Esophagus muscularis mucosa (tissue), 4 donors: Measurements from ENCODE around the gene RUNX3. TPM values are rescaled to one million over a fixed set of nuclear protein-coding genes. Genes with fewer than 3 reads are reported as not detected.

Experiments used
- DNase-seq: peaks from one replicate; pipeline ENCODE4 v3.0.0-alpha.2; 2017; ENCODE audit errors: extremely low spot score
- H3K27ac ChIP-seq, 4 donors: fragments of 200-600 bp; sonication (generic); replicated peaks in 1 of 4; 1 replicate in 3 of 4; 2 replicates in 1 of 4; pipeline ENCODE4 v1.5.1; 2016 to 2019; ENCODE audit warnings: mild to moderate bottlenecking in 1 of 4
- H3K27me3 ChIP-seq, 4 donors: fragments of 200-600 bp; sonication (generic); one replicate each; pipeline versions ENCODE4 v1.5.1 to v1.6.0; 2016 to 2019
- H3K36me3 ChIP-seq, 4 donors: fragments of 200-600 bp; sonication (generic); one replicate each; pipeline ENCODE4 v1.5.1; 2016 to 2019
- H3K4me1 ChIP-seq, 4 donors: fragments of 200-600 bp; sonication (generic); one replicate each; pipeline ENCODE4 v1.5.1; 2016 to 2019
- H3K4me3 ChIP-seq, 4 donors: fragments of 200-600 bp; sonication (generic); 1 replicate in 2 of 4; 2 replicates in 2 of 4; pipeline ENCODE4 v1.5.1; 2016 to 2019; ENCODE audit warnings: mild to moderate bottlenecking in 4 of 4, moderate library complexity in 1 of 4
- H3K9me3 ChIP-seq, 4 donors: fragments of 200-600 bp; sonication (generic); 1 replicate in 3 of 4; 2 replicates in 1 of 4; pipeline ENCODE4 v1.5.1; 2016 to 2019
- EP300 ChIP-seq: sonication (generic); formaldehyde crosslinking; IDR thresholded peaks from one replicate; pipeline ENCODE4 v1.6.1; 2017; ENCODE audit warnings: antibody characterized with exemption
- POLR2A ChIP-seq: fragments of 450-650 bp; IDR thresholded peaks from one replicate; pipeline ENCODE4 v1.6.1; 2017; ENCODE audit warnings: antibody characterized with exemption, moderate library complexity, mild to moderate bottlenecking, low read depth
- POLR2AphosphoS5 ChIP-seq, 2 donors: sonication (generic); formaldehyde crosslinking; IDR thresholded peaks; one replicate each; pipeline ENCODE4 v1.6.1; 2017; ENCODE audit warnings: antibody characterized with exemption in 2 of 2
- WGBS: methylation state at CpG from one replicate; pipeline ENCODE4 v1.1.5; 2018; 5-methylcytosine and 5-hydroxymethylcytosine counted together
- intact Hi-C: fragments of 100-400 bp; cut with DNase I; formaldehyde crosslinking; loops from one replicate; pipeline ENCODE4 v1.15.1; 2023
- total RNA-seq, 4 donors: library from RNA; depleted of rRNA; stranded (reverse); fragments of >200 nt; gene quantifications; one replicate each; pipeline versions ENCODE4 v1.1.0 to v1.2.1, GENCODE V29; 2016
- TF ChIP-seq, protein P1 (sequence below), 3 experiments: fragments of 200-600 bp in 2 of 3; fragments of 450-650 bp in 1 of 3; sonication (generic) in 2 of 3; IDR thresholded peaks; one replicate each; pipeline ENCODE4 v1.5.1; 2017 to 2019; ENCODE audit warnings: antibody characterized with exemption in 3 of 3, mild to moderate bottlenecking in 2 of 3, moderate library complexity in 1 of 3

RUNX3 gene
- total RNA-seq, 4 donors from 2014 or later: 0.91 to 4.4 (median 2.3) TPM

DNA sequence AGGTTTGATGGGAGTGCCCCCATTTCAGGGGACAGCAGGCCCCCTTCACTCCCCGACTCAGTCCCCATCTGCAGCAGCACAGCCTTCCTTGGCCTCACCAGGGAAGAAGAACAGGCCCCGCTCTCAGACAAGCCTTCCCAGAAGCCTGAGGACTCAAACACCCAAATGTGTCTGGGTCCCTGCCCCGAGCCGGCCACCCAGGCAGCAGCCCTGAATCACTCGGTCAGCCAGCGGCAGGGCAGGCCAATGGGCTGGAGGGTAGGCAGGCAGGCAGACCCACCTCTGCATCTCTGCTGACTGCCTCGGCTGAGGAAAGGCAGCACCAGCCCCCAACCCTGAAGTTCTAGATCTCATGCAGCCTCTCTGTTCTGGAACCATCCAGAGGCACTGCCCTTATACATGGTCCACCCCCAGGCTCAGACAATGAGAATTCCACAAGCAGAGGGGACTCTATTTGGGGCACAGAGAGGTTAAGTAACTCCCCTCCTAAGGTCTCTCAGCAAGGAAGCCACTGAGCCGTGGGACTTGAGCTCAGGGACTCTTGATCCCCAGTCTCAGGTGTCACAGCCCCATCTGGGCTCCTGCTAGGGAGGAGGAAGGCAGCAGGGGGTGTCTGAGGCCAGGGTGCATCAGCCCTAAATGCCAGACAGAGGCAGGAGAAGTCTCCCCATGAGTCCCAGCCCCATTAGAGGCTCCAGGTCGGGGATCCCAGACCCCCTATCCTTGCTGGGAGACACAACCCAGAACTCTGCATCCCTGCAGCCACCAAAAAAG is 33.2 kb upstream of the RUNX3 start:
- no peak for TF ChIP-seq POLR2AphosphoS5 (IDR thresholded peaks at IDR 0.05)
- TF ChIP-seq, protein P1, sequence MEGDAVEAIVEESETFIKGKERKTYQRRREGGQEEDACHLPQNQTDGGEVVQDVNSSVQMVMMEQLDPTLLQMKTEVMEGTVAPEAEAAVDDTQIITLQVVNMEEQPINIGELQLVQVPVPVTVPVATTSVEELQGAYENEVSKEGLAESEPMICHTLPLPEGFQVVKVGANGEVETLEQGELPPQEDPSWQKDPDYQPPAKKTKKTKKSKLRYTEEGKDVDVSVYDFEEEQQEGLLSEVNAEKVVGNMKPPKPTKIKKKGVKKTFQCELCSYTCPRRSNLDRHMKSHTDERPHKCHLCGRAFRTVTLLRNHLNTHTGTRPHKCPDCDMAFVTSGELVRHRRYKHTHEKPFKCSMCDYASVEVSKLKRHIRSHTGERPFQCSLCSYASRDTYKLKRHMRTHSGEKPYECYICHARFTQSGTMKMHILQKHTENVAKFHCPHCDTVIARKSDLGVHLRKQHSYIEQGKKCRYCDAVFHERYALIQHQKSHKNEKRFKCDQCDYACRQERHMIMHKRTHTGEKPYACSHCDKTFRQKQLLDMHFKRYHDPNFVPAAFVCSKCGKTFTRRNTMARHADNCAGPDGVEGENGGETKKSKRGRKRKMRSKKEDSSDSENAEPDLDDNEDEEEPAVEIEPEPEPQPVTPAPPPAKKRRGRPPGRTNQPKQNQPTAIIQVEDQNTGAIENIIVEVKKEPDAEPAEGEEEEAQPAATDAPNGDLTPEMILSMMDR (IDR thresholded peaks at IDR 0.05): no peak
- no peak for TF ChIP-seq EP300
- no peak for TF ChIP-seq POLR2A
- 69% methylated on average over 2 of the region's 9 CpGs for WGBS
- Histone ChIP-seq H3K36me3 (no peaks in the 10 kb centered on the region), H3K4me3 (no peak overlapping the region), H3K4me1 (no peaks in the 10 kb centered on the region), H3K9me3 (no peaks in the 10 kb centered on the region), H3K27ac (no peak overlapping the region), H3K27me3 (peaks cover 0 to 60% (median 1%) of the 10 kb centered on the region in 4 donors)
- intact Hi-C loops: no loop called here
- DNase-seq: no peak

DNA sequence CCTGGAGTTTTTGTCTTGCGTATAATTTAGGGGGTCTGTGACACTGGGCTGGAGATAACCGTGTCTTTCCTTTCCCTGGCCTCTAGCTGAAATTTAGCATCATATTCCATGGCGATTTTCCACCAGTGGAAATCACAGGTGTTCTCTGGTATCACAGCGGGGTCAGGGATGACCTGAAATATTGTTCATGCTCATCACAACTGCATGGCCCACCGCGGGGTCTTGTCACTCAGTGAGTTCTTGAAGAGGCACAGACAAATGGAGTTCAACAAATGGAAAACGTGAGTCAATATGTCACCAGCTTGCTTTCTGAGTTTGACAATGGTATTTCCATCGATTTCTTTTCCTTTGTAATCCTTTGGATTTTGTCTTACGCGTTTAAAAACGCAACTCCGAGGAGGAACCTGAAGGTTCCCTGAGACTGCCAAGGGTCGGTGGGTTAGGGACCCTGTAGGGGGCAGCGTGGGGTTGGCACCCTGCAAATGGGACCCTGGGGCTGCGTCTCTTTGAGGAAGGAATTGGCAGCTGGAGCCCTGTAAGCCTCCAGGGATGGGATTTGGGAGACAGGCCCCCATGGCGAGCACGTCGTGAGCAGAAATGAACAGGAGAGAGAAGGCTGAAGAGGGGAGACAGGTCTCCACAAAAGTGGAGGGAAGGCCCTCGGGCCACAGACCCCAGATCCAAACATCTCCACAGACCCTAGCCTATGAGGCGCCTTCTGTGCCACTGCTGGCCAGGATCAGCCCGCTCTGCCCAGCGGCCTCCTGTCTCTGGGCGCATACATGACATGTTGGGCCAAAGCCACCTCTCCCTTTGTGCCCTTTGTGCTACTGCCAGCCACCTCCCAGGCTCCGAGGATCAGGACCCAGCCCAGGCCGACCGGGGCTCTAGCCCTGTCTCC is 32.1 kb upstream of the RUNX3 start:
- intact Hi-C loops: no loop called here
- no peaks in the 10 kb centered on the region for H3K36me3 ChIP-seq
- H3K27ac ChIP-seq: no peak overlapping the region
- no peaks in the 10 kb centered on the region for H3K9me3 ChIP-seq
- DNase-seq: no peak
- H3K4me1 ChIP-seq: no peaks in the 10 kb centered on the region
- WGBS: 81% methylated on average over 23 of the region's 26 CpGs
- H3K27me3 ChIP-seq: peaks cover 0 to 64% (median 1%) of the 10 kb centered on the region in 4 donors
- H3K4me3 ChIP-seq: no peak overlapping the region
- TF ChIP-seq POLR2AphosphoS5 (IDR thresholded peaks at IDR 0.05): no peak
- no peak for TF ChIP-seq POLR2A
- TF ChIP-seq, protein P1 (IDR thresholded peaks at IDR 0.05): no peak
- no peak for TF ChIP-seq EP300

DNA sequence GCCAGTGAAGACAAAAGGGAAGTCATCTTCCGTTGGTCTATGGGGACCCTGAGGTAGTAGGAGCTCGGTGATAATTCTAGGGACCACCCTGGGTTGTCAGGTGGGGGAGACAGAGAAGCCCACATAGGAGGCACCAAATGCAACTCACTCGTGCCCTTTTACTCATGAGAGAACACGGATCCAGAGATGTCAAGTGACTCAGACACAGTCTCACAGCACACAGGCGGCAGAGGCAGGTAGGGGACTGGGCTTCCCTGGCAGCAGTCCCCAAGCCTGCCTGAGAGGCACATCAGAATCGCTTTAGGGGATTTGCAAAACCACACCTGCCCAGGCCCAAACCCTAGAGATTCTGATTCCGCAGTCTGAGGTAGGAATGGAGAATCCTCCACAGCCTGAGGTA is 31.3 kb upstream of the RUNX3 start:
- no peak overlapping the region for H3K4me3 ChIP-seq
- WGBS: 95% methylated on average over 5 of the region's 7 CpGs
- no peaks in the 10 kb centered on the region for H3K9me3 ChIP-seq
- TF ChIP-seq EP300 (no peak), POLR2AphosphoS5 (IDR thresholded peaks at IDR 0.05) (no peak), POLR2A (no peak)
- TF ChIP-seq, protein P1 (IDR thresholded peaks at IDR 0.05): no peak
- H3K4me1 ChIP-seq: no peaks in the 10 kb centered on the region
- no peaks in the 10 kb centered on the region for H3K36me3 ChIP-seq
- peaks cover 0 to 61% (median 1%) of the 10 kb centered on the region in 4 donors for H3K27me3 ChIP-seq
- no peak overlapping the region for H3K27ac ChIP-seq
- intact Hi-C loops: no loop called here
- DNase-seq: no peak

DNA sequence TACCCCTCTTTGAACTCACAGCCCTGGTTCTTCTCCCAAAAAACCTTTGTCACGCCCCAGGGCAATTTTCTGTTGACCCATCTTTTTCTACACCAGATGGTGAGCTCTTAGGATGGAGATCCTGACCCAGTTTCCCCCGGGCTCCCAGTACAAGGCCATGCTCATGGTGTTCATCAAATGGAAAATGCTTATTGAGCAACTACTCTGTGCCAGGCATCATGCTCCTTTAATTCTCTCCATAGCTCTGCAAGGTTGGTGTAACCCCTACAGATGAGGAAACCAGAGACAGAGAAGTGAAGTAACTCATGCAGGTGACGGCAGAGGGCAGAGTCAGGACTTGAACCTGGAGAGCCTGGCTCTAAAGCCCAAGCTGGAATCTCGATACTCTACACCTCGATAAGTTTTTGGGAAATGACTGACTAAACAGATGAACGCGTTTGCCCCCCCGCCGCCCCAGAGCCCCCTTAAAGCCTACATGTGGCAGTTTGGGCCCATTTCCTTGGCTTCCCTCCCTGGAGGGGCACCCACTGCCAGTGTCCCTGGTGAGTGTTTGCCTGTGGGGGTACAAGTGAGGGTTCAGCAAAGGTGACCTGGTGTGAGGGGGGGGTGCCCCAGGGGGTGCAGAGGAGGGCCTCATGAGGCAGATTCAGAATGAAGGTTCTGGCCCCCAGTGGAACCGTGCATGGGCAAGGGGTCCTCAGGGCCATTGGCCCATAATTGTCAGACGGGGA is 30.2 kb upstream of the RUNX3 start:
- no peak for DNase-seq
- H3K4me3 ChIP-seq: no peak overlapping the region
- no peaks in the 10 kb centered on the region for H3K9me3 ChIP-seq
- 94% methylated on average over 11 of the region's 11 CpGs for WGBS
- TF ChIP-seq EP300 (no peak), POLR2A (no peak)
- TF ChIP-seq, protein P1 (IDR thresholded peaks at IDR 0.05): no peak
- H3K36me3 ChIP-seq: no peaks in the 10 kb centered on the region
- H3K4me1 ChIP-seq: no peaks in the 10 kb centered on the region
- peaks cover 0 to 63% (median 0%) of the 10 kb centered on the region in 4 donors for H3K27me3 ChIP-seq
- intact Hi-C loops: no loop called here
- no peak overlapping the region for H3K27ac ChIP-seq
